Smooth muscle cell (in vitro differentiated cells): ENCODE data around the gene MELK. TPM values are rescaled to one million over a fixed set of nuclear protein-coding genes. Genes with fewer than 3 reads are reported as not detected.

Experiments used
- DNase-seq: peaks from one replicate; lab custom pipeline; 2025; ENCODE audit not compliant: unreplicated experiment; lab: John Stamatoyannopoulos, UW
- H2AFZ ChIP-seq: fragments of 200-600 bp; sonication (generic); 2 replicates; pipeline ENCODE4 v1.6.0; 2016; ENCODE audit warnings: antibody characterized with exemption, low read depth, mild to moderate bottlenecking
- H3F3A ChIP-seq: fragments of 200-600 bp; sonication (generic); 2 replicates; pipeline ENCODE4 v1.6.0; 2017; ENCODE audit warnings: antibody characterized with exemption, low read depth
- H3K27ac ChIP-seq: fragments of 200-600 bp; sonication (generic); 2 replicates; pipeline ENCODE4 v1.5.1; 2016; ENCODE audit warnings: low read depth, mild to moderate bottlenecking
- H3K27me3 ChIP-seq: fragments of 200-600 bp; sonication (generic); 2 replicates; pipeline ENCODE4 v1.6.1; 2016; ENCODE audit warnings: low read depth, mild to moderate bottlenecking
- H3K36me3 ChIP-seq: fragments of 200-600 bp; sonication (generic); 2 replicates; pipeline ENCODE4 v1.5.1; 2016; ENCODE audit warnings: low read depth
- H3K4me1 ChIP-seq: fragments of 200-600 bp; sonication (generic); 2 replicates; pipeline ENCODE4 v1.5.1; 2016; ENCODE audit warnings: low read depth
- H3K4me2 ChIP-seq: fragments of 200-600 bp; sonication (generic); 2 replicates; pipeline ENCODE4 v1.6.0; 2016; ENCODE audit warnings: mild to moderate bottlenecking
- H3K4me3 ChIP-seq: fragments of 200-600 bp; sonication (generic); 2 replicates; pipeline ENCODE4 v1.5.1; 2016; ENCODE audit warnings: mild to moderate bottlenecking
- H3K79me2 ChIP-seq: fragments of 200-600 bp; sonication (generic); 2 replicates; pipeline ENCODE4 v1.6.0; 2016; ENCODE audit warnings: low read depth, mild to moderate bottlenecking
- H3K9ac ChIP-seq: fragments of 200-600 bp; sonication (generic); 2 replicates; pipeline ENCODE4 v1.6.0; 2016; ENCODE audit warnings: low read depth
- H3K9me3 ChIP-seq: fragments of 200-600 bp; sonication (generic); replicated peaks from 2 replicates; pipeline ENCODE4 v1.5.1; 2016; ENCODE audit warnings: low read depth
- H4K20me1 ChIP-seq: fragments of 200-600 bp; sonication (generic); 2 replicates; pipeline ENCODE4 v1.6.0; 2016; ENCODE audit warnings: low read depth
- CTCF ChIP-seq: fragments of 200-600 bp; sonication (generic); IDR thresholded peaks from 2 replicates; pipeline ENCODE4 v1.5.1; 2017; ENCODE audit warnings: borderline replicate concordance, mild to moderate bottlenecking, antibody characterized with exemption; ENCODE audit not compliant: insufficient read depth, poor library complexity, severe bottlenecking
- WGBS: methylation state at CpG from one replicate; pipeline ENCODE4 v1.1.7; 2016; ENCODE audit warnings: low lambda C conversion rate; 5-methylcytosine and 5-hydroxymethylcytosine counted together
- polyA plus RNA-seq: library from polyadenylated mRNA; unstranded; fragments of >200 nt; fragmentation: Nextera tagmentation; extraction: Ambion mirVana; gene quantifications from 2 replicates; pipeline ENCODE4 v1.2.1, GENCODE V29; 2016
- total RNA-seq: library from RNA; depleted of rRNA; stranded (reverse); fragments of >200 nt; gene quantifications from 2 replicates; pipeline ENCODE4 v1.2.3, GENCODE V29; 2014

MELK gene
- total and polyA plus RNA-seq, 2 experiments from 2014 or later, result 20.1 to 25.3 TPM

DNA sequence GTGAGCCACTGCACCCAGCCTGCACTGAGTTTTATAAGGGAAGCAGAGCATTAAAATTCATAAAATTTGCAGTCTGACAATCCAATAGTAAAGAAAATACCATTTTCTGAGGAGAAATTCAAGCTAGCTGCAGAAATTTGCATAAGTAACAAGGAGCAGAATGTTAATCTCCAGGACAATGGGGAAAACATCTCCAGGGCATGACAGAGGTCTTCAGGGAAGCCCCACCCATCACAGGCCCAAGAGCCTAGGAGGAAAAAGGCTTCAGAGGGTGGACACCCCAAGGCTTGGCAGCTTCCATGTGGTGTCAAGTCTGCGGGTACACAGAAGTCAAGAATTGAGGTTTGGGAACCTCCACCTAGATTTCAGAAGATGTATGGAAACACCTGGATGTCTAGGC, 37.6 kb upstream of the MELK start:
- 90% methylated on average over 1 of the region's 1 CpG for WGBS
- no peaks in the 10 kb centered on the region for H3K9me3 ChIP-seq
- no peaks in the 10 kb centered on the region for H3K27me3 ChIP-seq
- H4K20me1 ChIP-seq, result no peaks in the 10 kb centered on the region
- TF ChIP-seq CTCF, result no peak
- no peak for DNase-seq
- no peak overlapping the region for H3K4me3 ChIP-seq
- H3K9ac ChIP-seq, result no peak overlapping the region
- H3K4me1 ChIP-seq, result no peaks in the 10 kb centered on the region
- no peak overlapping the region for H3K27ac ChIP-seq
- H3F3A ChIP-seq, result no peaks in the 10 kb centered on the region
- H3K79me2 ChIP-seq, result no peaks in the 10 kb centered on the region
- no peak overlapping the region for H2AFZ ChIP-seq
- H3K36me3 ChIP-seq, result no peaks in the 10 kb centered on the region
- no peak overlapping the region for H3K4me2 ChIP-seq

DNA sequence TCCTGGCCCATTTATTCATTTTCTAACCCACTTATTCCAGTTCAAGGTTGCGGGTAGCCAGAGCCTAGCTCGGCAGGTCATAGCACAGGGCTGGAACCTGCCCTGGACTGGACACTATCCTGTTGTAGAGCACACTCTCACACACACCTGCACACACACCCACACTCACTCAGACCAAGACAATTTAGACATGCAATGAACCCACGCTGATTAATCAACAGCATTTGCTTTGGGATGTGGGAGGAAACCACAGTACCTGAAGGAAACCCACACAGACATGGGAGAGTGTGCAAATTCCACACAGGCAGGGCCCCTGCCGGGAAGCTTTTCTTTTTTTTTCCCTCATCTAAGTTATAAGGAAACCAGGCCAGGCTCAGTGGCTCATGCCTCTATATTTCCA, 34.8 kb upstream of the MELK start:
- TF ChIP-seq CTCF, result no peak
- Histone ChIP-seq H3K79me2 (no peaks in the 10 kb centered on the region), H3K9me3 (no peaks in the 10 kb centered on the region), H3K27ac (no peak overlapping the region), H3F3A (no peaks in the 10 kb centered on the region), H3K4me2 (no peak overlapping the region), H4K20me1 (no peaks in the 10 kb centered on the region), H2AFZ (no peak overlapping the region), H3K27me3 (no peaks in the 10 kb centered on the region), H3K4me1 (no peaks in the 10 kb centered on the region), H3K36me3 (no peaks in the 10 kb centered on the region), H3K9ac (no peak overlapping the region), H3K4me3 (no peak overlapping the region)
- DNase-seq, result no peak
- 92% methylated on average over 4 of the region's 4 CpGs for WGBS

- Histone ChIP-seq H3K4me2 (no peak overlapping the region), H3K9me3 (no peaks in the 10 kb centered on the region), H3K4me1 (no peaks in the 10 kb centered on the region), H3K36me3 (no peaks in the 10 kb centered on the region), H3K27me3 (no peaks in the 10 kb centered on the region), H2AFZ (no peak overlapping the region), H3K4me3 (no peak overlapping the region), H4K20me1 (no peaks in the 10 kb centered on the region), H3K27ac (no peak overlapping the region), H3K9ac (no peak overlapping the region), H3F3A (no peaks in the 10 kb centered on the region), H3K79me2 (no peaks in the 10 kb centered on the region)
- WGBS, result 88% methylated on average over 7 of the region's 7 CpGs
- no peak for DNase-seq
- TF ChIP-seq CTCF, result no peak
Observed at GRCh38 chr9:36542355-36542754, 30.3 kb upstream of the MELK start.

DNA sequence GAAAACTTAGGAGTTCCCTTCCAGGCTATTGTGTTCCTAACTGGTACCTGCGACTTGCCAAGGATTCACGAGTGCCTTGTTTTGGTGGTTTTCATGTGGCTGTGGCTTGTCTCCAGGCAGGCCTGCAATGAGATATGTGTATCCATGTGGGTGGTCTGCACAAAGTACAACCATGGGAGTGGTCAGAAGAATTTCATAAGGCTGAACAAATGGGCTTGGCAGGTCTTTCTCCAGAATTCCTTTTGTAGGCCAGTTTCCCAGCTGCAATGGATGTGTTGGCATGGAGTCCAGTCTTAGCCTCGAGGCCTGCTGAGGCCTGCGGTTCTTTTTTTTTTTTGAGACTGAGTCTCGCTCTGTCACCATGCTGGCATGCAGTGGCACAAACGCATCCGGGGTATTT, 28.8 kb upstream of the MELK start:
- Histone ChIP-seq H3K4me3 (no peak overlapping the region), H3K27me3 (no peaks in the 10 kb centered on the region), H3K9ac (no peak overlapping the region), H3K4me2 (no peak overlapping the region), H3F3A (no peaks in the 10 kb centered on the region), H3K4me1 (no peaks in the 10 kb centered on the region), H4K20me1 (no peaks in the 10 kb centered on the region), H3K36me3 (no peaks in the 10 kb centered on the region), H2AFZ (no peak overlapping the region), H3K9me3 (no peaks in the 10 kb centered on the region), H3K79me2 (no peaks in the 10 kb centered on the region), H3K27ac (no peak overlapping the region)
- DNase-seq, result no peak
- 96% methylated on average over 7 of the region's 7 CpGs for WGBS
- no peak for TF ChIP-seq CTCF
